ENCODE measurements around the gene CENPX. TPM values are rescaled to one million over a fixed set of nuclear protein-coding genes. Genes with fewer than 3 reads are reported as not detected.
A peak's percentile ranks its signal among the peaks of the same experiment; 100 is the strongest.

Gene CENPX
- total and polyA plus RNA-seq, 2 of the 13 experiments (the other 11 are each of a cell fraction or from before 2014, with no cell fraction given): 92.7 to 170 TPM

DNA sequence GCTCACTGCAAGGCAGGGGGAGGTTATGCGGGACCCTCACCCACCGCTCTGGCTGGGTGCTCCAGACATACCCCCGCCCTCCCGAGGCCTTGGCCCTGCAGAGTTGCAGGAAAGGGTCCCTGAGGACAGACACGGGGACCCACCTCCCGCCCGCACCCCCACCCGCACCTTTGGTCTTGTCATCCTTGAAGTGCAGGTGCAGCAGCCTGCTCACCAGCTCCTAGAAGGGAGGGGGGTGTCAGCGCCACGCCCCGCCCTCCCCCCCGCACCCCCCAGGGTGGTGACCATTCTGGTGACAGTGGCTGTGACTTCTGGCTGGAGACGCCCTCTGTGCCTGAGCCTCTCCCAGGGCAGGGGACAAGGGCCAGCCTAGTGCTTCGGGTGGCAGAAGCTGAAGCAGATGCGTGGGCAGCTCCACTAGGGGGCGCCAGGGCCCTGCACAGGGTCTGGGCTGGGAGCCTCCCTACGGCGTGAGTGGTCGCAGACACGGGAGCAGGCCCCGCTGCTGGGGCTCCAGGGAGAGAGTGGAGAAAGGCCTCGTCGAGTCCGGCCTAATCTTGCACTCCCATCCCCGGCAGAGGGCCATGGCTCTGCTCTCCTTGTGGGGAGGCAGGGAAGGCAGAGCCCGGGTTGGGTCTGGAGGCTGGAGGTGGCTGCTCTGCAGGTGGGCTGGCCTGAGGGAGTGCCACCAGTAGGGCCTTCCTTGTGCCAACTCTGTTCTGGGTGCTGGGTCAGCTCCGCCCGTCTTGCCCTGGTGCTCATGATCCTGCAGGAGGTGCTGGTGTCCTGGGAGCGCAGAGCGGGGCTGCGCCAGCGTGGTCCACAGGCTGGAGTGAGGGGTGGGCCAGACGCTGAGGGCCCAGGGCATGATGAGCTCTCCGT, 2.7 kb downstream of the CENPX start (continued):
- TF ChIP-seq, protein P1, sequence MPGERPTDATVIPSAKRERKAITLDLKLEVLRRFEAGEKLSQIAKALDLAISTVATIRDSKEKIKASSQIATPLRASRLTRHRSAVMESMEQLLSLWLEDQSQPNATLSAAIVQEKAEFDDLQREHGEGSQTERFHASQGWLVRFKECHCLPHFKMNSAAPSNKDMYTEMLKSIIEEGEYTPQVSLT (CRISPR knock-in tag; IDR thresholded peaks at IDR 0.05; ENCODE audit: borderline replicate concordance, low read depth): no peak
- TF ChIP-seq ZNF781 (CRISPR knock-in tag; IDR thresholded peaks at IDR 0.05; ENCODE audit: borderline replicate concordance, not compliant biosample characterization) (no peak), KLF12 (CRISPR knock-in tag; IDR thresholded peaks at IDR 0.05; ENCODE audit: borderline replicate concordance) (no peak), BORCS8-MEF2B (CRISPR knock-in tag; IDR thresholded peaks at IDR 0.05) (no peak), EHMT2 (IDR thresholded peaks at IDR 0.05; ENCODE audit: borderline replicate concordance, low read depth, low read length) (no peak), MAF1 (CRISPR knock-in tag; IDR thresholded peaks at IDR 0.05; ENCODE audit: borderline replicate concordance) (no peak), NONO (IDR thresholded peaks at IDR 0.05) (no peak), NONO (CRISPR knock-in tag; conservative IDR thresholded peaks at IDR 0.05) (peak; percentile 79), ZNF75D (CRISPR knock-in tag; IDR thresholded peaks at IDR 0.05; ENCODE audit: borderline replicate concordance) (no peak), CBFB (CRISPR knock-in tag; IDR thresholded peaks at IDR 0.05) (0 out of 2 replicates have a peak, but pooled peaks have one; percentile 17), SATB2 (CRISPR knock-in tag; IDR thresholded peaks at IDR 0.05) (no peak), GLI4 (CRISPR knock-in tag; IDR thresholded peaks at IDR 0.05; ENCODE audit: borderline replicate concordance) (no peak), ESRRA (CRISPR knock-in tag; IDR thresholded peaks at IDR 0.05; ENCODE audit: low read depth) (0 out of 2 replicates have a peak, but pooled peaks have one; percentile 53), ZNF572 (CRISPR knock-in tag; IDR thresholded peaks at IDR 0.05) (0 out of 2 replicates have a peak, but pooled peaks have one; percentile 10), ZNF790 (CRISPR knock-in tag; IDR thresholded peaks at IDR 0.05; ENCODE audit: borderline replicate concordance) (no peak), ZNF382 (CRISPR knock-in tag; IDR thresholded peaks at IDR 0.05; ENCODE audit: borderline replicate concordance) (no peak), KLF9 (CRISPR knock-in tag; IDR thresholded peaks at IDR 0.05; ENCODE audit: low read depth) (no peak), ZNF7 (CRISPR knock-in tag; IDR thresholded peaks at IDR 0.05) (no peak), SRSF9 (IDR thresholded peaks at IDR 0.05; ENCODE audit: borderline replicate concordance, insufficient read depth, low read depth, low read length, poor library complexity, severe bottlenecking) (no peak), TGIF2 (CRISPR knock-in tag; IDR thresholded peaks at IDR 0.05) (no peak; the same call in 1 of the 2 replicates), NPAS2 (CRISPR knock-in tag; IDR thresholded peaks at IDR 0.05; ENCODE audit: borderline replicate concordance) (no peak), ZNF253 (CRISPR knock-in tag; IDR thresholded peaks at IDR 0.05; ENCODE audit: borderline replicate concordance) (no peak)
- TF ChIP-seq, protein P2, sequence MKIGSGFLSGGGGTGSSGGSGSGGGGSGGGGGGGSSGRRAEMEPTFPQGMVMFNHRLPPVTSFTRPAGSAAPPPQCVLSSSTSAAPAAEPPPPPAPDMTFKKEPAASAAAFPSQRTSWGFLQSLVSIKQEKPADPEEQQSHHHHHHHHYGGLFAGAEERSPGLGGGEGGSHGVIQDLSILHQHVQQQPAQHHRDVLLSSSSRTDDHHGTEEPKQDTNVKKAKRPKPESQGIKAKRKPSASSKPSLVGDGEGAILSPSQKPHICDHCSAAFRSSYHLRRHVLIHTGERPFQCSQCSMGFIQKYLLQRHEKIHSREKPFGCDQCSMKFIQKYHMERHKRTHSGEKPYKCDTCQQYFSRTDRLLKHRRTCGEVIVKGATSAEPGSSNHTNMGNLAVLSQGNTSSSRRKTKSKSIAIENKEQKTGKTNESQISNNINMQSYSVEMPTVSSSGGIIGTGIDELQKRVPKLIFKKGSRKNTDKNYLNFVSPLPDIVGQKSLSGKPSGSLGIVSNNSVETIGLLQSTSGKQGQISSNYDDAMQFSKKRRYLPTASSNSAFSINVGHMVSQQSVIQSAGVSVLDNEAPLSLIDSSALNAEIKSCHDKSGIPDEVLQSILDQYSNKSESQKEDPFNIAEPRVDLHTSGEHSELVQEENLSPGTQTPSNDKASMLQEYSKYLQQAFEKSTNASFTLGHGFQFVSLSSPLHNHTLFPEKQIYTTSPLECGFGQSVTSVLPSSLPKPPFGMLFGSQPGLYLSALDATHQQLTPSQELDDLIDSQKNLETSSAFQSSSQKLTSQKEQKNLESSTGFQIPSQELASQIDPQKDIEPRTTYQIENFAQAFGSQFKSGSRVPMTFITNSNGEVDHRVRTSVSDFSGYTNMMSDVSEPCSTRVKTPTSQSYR (CRISPR knock-in tag; IDR thresholded peaks at IDR 0.05; ENCODE audit: borderline replicate concordance): no peak
- TF ChIP-seq, protein P3, sequence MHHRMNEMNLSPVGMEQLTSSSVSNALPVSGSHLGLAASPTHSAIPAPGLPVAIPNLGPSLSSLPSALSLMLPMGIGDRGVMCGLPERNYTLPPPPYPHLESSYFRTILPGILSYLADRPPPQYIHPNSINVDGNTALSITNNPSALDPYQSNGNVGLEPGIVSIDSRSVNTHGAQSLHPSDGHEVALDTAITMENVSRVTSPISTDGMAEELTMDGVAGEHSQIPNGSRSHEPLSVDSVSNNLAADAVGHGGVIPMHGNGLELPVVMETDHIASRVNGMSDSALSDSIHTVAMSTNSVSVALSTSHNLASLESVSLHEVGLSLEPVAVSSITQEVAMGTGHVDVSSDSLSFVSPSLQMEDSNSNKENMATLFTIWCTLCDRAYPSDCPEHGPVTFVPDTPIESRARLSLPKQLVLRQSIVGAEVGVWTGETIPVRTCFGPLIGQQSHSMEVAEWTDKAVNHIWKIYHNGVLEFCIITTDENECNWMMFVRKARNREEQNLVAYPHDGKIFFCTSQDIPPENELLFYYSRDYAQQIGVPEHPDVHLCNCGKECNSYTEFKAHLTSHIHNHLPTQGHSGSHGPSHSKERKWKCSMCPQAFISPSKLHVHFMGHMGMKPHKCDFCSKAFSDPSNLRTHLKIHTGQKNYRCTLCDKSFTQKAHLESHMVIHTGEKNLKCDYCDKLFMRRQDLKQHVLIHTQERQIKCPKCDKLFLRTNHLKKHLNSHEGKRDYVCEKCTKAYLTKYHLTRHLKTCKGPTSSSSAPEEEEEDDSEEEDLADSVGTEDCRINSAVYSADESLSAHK (CRISPR knock-in tag; IDR thresholded peaks at IDR 0.05; ENCODE audit: borderline replicate concordance): no peak

Data from HepG2 (cell line).